PC-3 (cell line): Measurements from ENCODE around the gene KIAA1614. TPM values are rescaled to one million over a fixed set of nuclear protein-coding genes. Genes with fewer than 3 reads are reported as not detected.

Experiments used
- ATAC-seq: fragments of 200-7000 bp; cut with Tn5 transposase; 2 replicates; pipeline ENCODE4 v1.9.1; 2020; ENCODE audit warnings: mild to moderate bottlenecking, moderate library complexity
- BruUV-seq: library from RNA; stranded (reverse); fragments of 400-500 nt; replicated peaks from 2 replicates; lab custom pipeline; 2021; lab: Mats Ljungman, UMichigan
- CTCF ChIA-PET: fragments of 300-600 bp; sonication (Branson Sonifier 250); formaldehyde crosslinking; loops from one replicate; lab custom pipeline; 2022; ENCODE audit warnings: antibody characterized with exemption; lab: Charles Lee
- POLR2A ChIA-PET: fragments of 300-600 bp; sonication (Branson Sonifier 250); formaldehyde crosslinking; loops from one replicate; lab custom pipeline; 2022; ENCODE audit warnings: antibody characterized with exemption; ENCODE audit not compliant: unreplicated experiment; lab: Charles Lee
- DNase-seq: peaks from one replicate; pipeline ENCODE4 v3.0.0-alpha.2; 2015
- H2AFZ ChIP-seq: fragments of 300-600 bp; sonication (generic); 2 replicates; pipeline ENCODE4 v1.6.0; 2016; ENCODE audit warnings: antibody characterized with exemption, low read length
- H3F3A ChIP-seq: fragments of 300-600 bp; sonication (generic); one replicate; pipeline ENCODE4 v1.6.0; 2017; ENCODE audit warnings: antibody characterized with exemption, low read length, control low read depth, mild to moderate bottlenecking; ENCODE audit not compliant: unreplicated experiment
- H3K27ac ChIP-seq: fragments of 300-600 bp; sonication (generic); 2 replicates; pipeline ENCODE4 v1.5.1; 2016; ENCODE audit warnings: mild to moderate bottlenecking, low read length
- H3K27me3 ChIP-seq: fragments of 300-600 bp; sonication (generic); 2 replicates; pipeline ENCODE4 v1.6.1; 2016; ENCODE audit warnings: low read length, mixed read lengths
- H3K36me3 ChIP-seq: fragments of 300-600 bp; sonication (generic); 2 replicates; pipeline ENCODE4 v1.6.1; 2016; ENCODE audit warnings: low read depth, mixed run types, low read length, mixed read lengths
- H3K4me1 ChIP-seq: fragments of 300-600 bp; sonication (generic); 2 replicates; pipeline ENCODE4 v1.5.1; 2016; ENCODE audit warnings: low read length; ENCODE audit not compliant: insufficient read depth
- H3K4me2 ChIP-seq: fragments of 300-600 bp; sonication (generic); 2 replicates; pipeline ENCODE4 v1.6.0; 2016; ENCODE audit warnings: low read length
- H3K4me3 ChIP-seq: fragments of 300-600 bp; sonication (generic); 2 replicates; pipeline ENCODE4 v1.5.1; 2016; ENCODE audit warnings: mild to moderate bottlenecking, low read length, mixed read lengths
- H3K79me2 ChIP-seq: fragments of 300-600 bp; sonication (generic); 2 replicates; pipeline ENCODE4 v1.6.1; 2017; ENCODE audit warnings: low read length, mixed read lengths
- H3K9ac ChIP-seq: fragments of 300-600 bp; sonication (generic); 2 replicates; pipeline ENCODE4 v1.6.0; 2016; ENCODE audit warnings: mild to moderate bottlenecking, low read length
- H3K9me2 ChIP-seq: fragments of 300-600 bp; sonication (generic); replicated peaks from 2 replicates; pipeline ENCODE4 v1.6.1; 2016; ENCODE audit warnings: mixed run types, low read length, mixed read lengths
- H3K9me3 ChIP-seq: fragments of 300-600 bp; sonication (generic); 2 replicates; pipeline ENCODE4 v1.6.1; 2016; ENCODE audit warnings: low read length, mixed read lengths
- H4K20me1 ChIP-seq: fragments of 300-600 bp; sonication (generic); 2 replicates; pipeline ENCODE4 v1.6.1; 2016; ENCODE audit warnings: low read length, mixed read lengths
- CTCF ChIP-seq: fragments of 300-600 bp; sonication (generic); conservative IDR thresholded peaks from 2 replicates; pipeline ENCODE4 v1.5.1; 2017; ENCODE audit warnings: antibody characterized with exemption, low read depth, mild to moderate bottlenecking, low read length
- EZH2 ChIP-seq: fragments of 300-600 bp; sonication (generic); IDR thresholded peaks from one replicate; pipeline ENCODE4 v1.6.1; 2017; ENCODE audit warnings: antibody characterized with exemption, mild to moderate bottlenecking, low read length; ENCODE audit not compliant: unreplicated experiment
- EZH2phosphoT487 ChIP-seq: fragments of 300-600 bp; sonication (generic); IDR thresholded peaks from 2 replicates; pipeline ENCODE4 v1.6.1; 2018; ENCODE audit warnings: mild to moderate bottlenecking, antibody characterized with exemption, low read length, borderline replicate concordance
- intact Hi-C: fragments of 100-400 bp; cut with micrococcal nuclease; formaldehyde crosslinking; loops from 2 replicates; pipeline ENCODE4 v1.9.0; 2023
- total RNA-seq: library from RNA; depleted of rRNA; stranded (reverse); fragments of >200 nt; gene quantifications from 2 replicates; pipeline ENCODE4 v1.2.3, GENCODE V29; 2014

The KIAA1614 gene
- total RNA-seq, 1 experiment from 2014 or later = not detected

GRCh38 chr1:180912211-180912800, 391 bp upstream of the KIAA1614 start:
- TF ChIP-seq CTCF (no peak), EZH2 (no peak), EZH2phosphoT487 (no peak)
- Histone ChIP-seq H3K9me3 (no peaks in the 10 kb centered on the region), H3K36me3 (no peaks in the 10 kb centered on the region), H3K27ac (no peak overlapping the region), H3K9ac (no peak overlapping the region), H2AFZ (no peak overlapping the region), H3K27me3 (no peaks in the 10 kb centered on the region), H3F3A (no peaks in the 10 kb centered on the region), H3K79me2 (no peaks in the 10 kb centered on the region), H3K4me2 (no peak overlapping the region), H3K4me1 (no peaks in the 10 kb centered on the region), H3K4me3 (no peak overlapping the region), H4K20me1 (no peaks in the 10 kb centered on the region), H3K9me2 (no peaks in the 10 kb centered on the region)
- intact Hi-C loops = no loop called here
- BruUV-seq = no TSS peak
- ATAC-seq (no peak), DNase-seq (no peak)
- ChIA-PET POLR2A (no interaction called here), CTCF (no interaction called here)

- H4K20me1 ChIP-seq = no peaks in the 10 kb centered on the region
- H3K9me3 ChIP-seq = no peaks in the 10 kb centered on the region
- no peak for TF ChIP-seq EZH2
- no peak for TF ChIP-seq EZH2phosphoT487
- no peak for TF ChIP-seq CTCF
- H3K79me2 ChIP-seq = no peaks in the 10 kb centered on the region
- no peaks in the 10 kb centered on the region for H3K9me2 ChIP-seq
- POLR2A ChIA-PET = no interaction called here
- H3K9ac ChIP-seq = no peak overlapping the region
- BruUV-seq = no TSS peak
- intact Hi-C loops = no loop called here
- no peak overlapping the region for H3K4me2 ChIP-seq
- no peaks in the 10 kb centered on the region for H3F3A ChIP-seq
- H3K4me3 ChIP-seq = no peak overlapping the region
- DNase-seq (no peak), ATAC-seq (no peak)
- no peak overlapping the region for H3K27ac ChIP-seq
- H3K4me1 ChIP-seq = no peaks in the 10 kb centered on the region
- H3K36me3 ChIP-seq = no peaks in the 10 kb centered on the region
- no peak overlapping the region for H2AFZ ChIP-seq
- no peaks in the 10 kb centered on the region for H3K27me3 ChIP-seq
- CTCF ChIA-PET = no interaction called here
Measured at GRCh38 chr1:180915426-180915965, 2.8 kb downstream of the KIAA1614 start.

- no peaks in the 10 kb centered on the region for H3K79me2 ChIP-seq
- no peaks in the 10 kb centered on the region for H3K9me3 ChIP-seq
- no TSS peak for BruUV-seq
- ChIA-PET POLR2A (no interaction called here), CTCF (no interaction called here)
- no peaks in the 10 kb centered on the region for H3F3A ChIP-seq
- no peaks in the 10 kb centered on the region for H3K27me3 ChIP-seq
- ATAC-seq (no peak), DNase-seq (no peak)
- no peak overlapping the region for H3K4me2 ChIP-seq
- no peaks in the 10 kb centered on the region for H3K36me3 ChIP-seq
- H3K9ac ChIP-seq = no peak overlapping the region
- H3K9me2 ChIP-seq = no peaks in the 10 kb centered on the region
- H3K4me3 ChIP-seq = no peak overlapping the region
- intact Hi-C loops = no loop called here
- no peak overlapping the region for H3K27ac ChIP-seq
- no peaks in the 10 kb centered on the region for H3K4me1 ChIP-seq
- H4K20me1 ChIP-seq = no peaks in the 10 kb centered on the region
- no peak overlapping the region for H2AFZ ChIP-seq
- no peak for TF ChIP-seq CTCF
Measured at GRCh38 chr1:180916012-180916770, 3.5 kb downstream of the KIAA1614 start.
